ENCODE results near the gene DIPK1B. TPM values are rescaled to one million over a fixed set of nuclear protein-coding genes. Genes with fewer than 3 reads are reported as not detected.

Gene DIPK1B
- total and polyA plus RNA-seq, 2 experiments from 2014 or later: 18.7 to 60.0 TPM

GRCh38 chr9:136740069-136740468 lies 27.7 kb downstream of the DIPK1B start (continued):
- TF ChIP-seq ZNF114 (CRISPR knock-in tag; IDR thresholded peaks at IDR 0.05): no peak
- TF ChIP-seq JUNB (IDR thresholded peaks at IDR 0.05; ENCODE audit: unreplicated experiment): no peak
- no peak for TF ChIP-seq CREB1 (CRISPR knock-in tag; IDR thresholded peaks at IDR 0.05; ENCODE audit: low read depth)
- no peak for TF ChIP-seq NANOG (IDR thresholded peaks at IDR 0.05; ENCODE audit: borderline replicate concordance)
- no peak for TF ChIP-seq EZH2 (IDR thresholded peaks at IDR 0.05; ENCODE audit: low read depth, unreplicated experiment)
- no peak for TF ChIP-seq ETS1 (IDR thresholded peaks at IDR 0.05)

DNA sequence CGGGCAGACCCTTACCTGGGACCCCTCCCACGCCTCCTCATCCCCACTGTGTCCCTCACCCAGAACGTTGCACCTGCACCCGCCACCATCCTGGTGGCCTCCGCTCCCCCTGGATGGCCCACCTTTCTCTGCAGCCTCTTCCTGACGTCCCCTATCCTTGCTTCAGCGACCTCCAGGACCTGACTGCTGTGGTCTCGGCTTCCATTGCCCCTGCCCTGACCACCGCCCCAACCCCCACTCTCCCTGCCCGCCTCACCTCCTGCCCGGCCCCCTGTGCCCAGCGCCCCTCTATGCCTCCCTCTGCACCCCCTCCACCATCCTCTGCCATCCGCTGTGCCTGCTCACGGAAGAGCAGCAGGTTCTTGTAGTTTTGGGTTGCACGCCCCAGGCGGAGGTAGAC lies 28.1 kb downstream of the DIPK1B start:
- Mint-ChIP-seq H3K4me3 (no peak overlapping the region), H3K36me3 (ENCODE audit: low read depth) (no peaks in the 10 kb centered on the region), H3K9me3 (no peaks in the 10 kb centered on the region; the same call in 2 of the 3 replicates), H3K4me1 (peaks cover 2% of the 10 kb centered on the region; the same call in 1 of the 3 replicates), H3K27me3 (ENCODE audit: insufficient read depth, low read depth, poor library complexity) (peaks cover 14% of the 10 kb centered on the region), H3K27ac (no peak overlapping the region)
- H3K4me1 ChIP-seq (ENCODE audit: insufficient read depth): no peaks in the 10 kb centered on the region
- no peak for ATAC-seq
- TF ChIP-seq EZH2phosphoT487 (IDR thresholded peaks at IDR 0.05; ENCODE audit: unreplicated experiment) (no peak), JUNB (IDR thresholded peaks at IDR 0.05; ENCODE audit: unreplicated experiment) (no peak)
- TF ChIP-seq, protein P1, sequence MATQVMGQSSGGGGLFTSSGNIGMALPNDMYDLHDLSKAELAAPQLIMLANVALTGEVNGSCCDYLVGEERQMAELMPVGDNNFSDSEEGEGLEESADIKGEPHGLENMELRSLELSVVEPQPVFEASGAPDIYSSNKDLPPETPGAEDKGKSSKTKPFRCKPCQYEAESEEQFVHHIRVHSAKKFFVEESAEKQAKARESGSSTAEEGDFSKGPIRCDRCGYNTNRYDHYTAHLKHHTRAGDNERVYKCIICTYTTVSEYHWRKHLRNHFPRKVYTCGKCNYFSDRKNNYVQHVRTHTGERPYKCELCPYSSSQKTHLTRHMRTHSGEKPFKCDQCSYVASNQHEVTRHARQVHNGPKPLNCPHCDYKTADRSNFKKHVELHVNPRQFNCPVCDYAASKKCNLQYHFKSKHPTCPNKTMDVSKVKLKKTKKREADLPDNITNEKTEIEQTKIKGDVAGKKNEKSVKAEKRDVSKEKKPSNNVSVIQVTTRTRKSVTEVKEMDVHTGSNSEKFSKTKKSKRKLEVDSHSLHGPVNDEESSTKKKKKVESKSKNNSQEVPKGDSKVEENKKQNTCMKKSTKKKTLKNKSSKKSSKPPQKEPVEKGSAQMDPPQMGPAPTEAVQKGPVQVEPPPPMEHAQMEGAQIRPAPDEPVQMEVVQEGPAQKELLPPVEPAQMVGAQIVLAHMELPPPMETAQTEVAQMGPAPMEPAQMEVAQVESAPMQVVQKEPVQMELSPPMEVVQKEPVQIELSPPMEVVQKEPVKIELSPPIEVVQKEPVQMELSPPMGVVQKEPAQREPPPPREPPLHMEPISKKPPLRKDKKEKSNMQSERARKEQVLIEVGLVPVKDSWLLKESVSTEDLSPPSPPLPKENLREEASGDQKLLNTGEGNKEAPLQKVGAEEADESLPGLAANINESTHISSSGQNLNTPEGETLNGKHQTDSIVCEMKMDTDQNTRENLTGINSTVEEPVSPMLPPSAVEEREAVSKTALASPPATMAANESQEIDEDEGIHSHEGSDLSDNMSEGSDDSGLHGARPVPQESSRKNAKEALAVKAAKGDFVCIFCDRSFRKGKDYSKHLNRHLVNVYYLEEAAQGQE (IDR thresholded peaks at IDR 0.05; ENCODE audit: unreplicated experiment): no peak
- no peaks in the 10 kb centered on the region for H3K36me3 ChIP-seq (ENCODE audit: insufficient read depth)
- H3K4me2 ChIP-seq: no peak overlapping the region
- H3K79me2 ChIP-seq (replicated peaks; ENCODE audit: insufficient read depth): no peaks in the 10 kb centered on the region
- H3K27ac ChIP-seq (ENCODE audit: low read depth): no peak overlapping the region
- no peaks in the 10 kb centered on the region for H3K9me2 ChIP-seq (ENCODE audit: insufficient read depth)
- H3F3A ChIP-seq (replicated peaks; ENCODE audit: low read depth): no peaks in the 10 kb centered on the region
- no peak for DNase-seq (ENCODE audit: low spot score)
- H2AFZ ChIP-seq: no peak overlapping the region
- no peak overlapping the region for H3K4me3 ChIP-seq
- H3K27me3 ChIP-seq (ENCODE audit: insufficient read depth): no peaks in the 10 kb centered on the region
- no peaks in the 10 kb centered on the region for H4K20me1 ChIP-seq (replicated peaks; ENCODE audit: insufficient read depth)

Data from GM23338 (cell line).